Activated T-helper 1 cell treated with anti-CD3 and anti-CD28 coated beads, Interleukin-12 subunit alpha, Interleukin-12 subunit beta, Interleukin-2, Interleukin-4 antibody, amounts not matched to agents 30 ng/mL and 10 ng/mL and 1 ng/mL, durations not matched to agents 14 hours and 24 hours and 36 hours (primary cell): ENCODE results near the gene C16orf89. TPM values are rescaled to one million over a fixed set of nuclear protein-coding genes. Genes with fewer than 3 reads are reported as not detected.
"Not testable (repeated sequence)": the region's sequence is repeated elsewhere in the genome, so short reads cannot be mapped to it uniquely, and the experiment has no call there.

Source experiments
- DNase-seq: peaks from one replicate; pipeline ENCODE4 v3.0.0; 2021; ENCODE audit warnings: low spot score
- H3K27ac Mint-ChIP-seq: one replicate; pipeline ENCODE4 v1.8.0; 2021; ENCODE audit warnings: mild to moderate bottlenecking, mixed read lengths
- H3K27me3 Mint-ChIP-seq: one replicate; pipeline ENCODE4 v1.8.0; 2022; ENCODE audit warnings: mild to moderate bottlenecking, moderate library complexity, mixed read lengths; ENCODE audit not compliant: insufficient read depth
- H3K36me3 Mint-ChIP-seq: one replicate; pipeline ENCODE4 v1.8.0; 2021; ENCODE audit warnings: low read depth, mixed read lengths
- H3K4me1 Mint-ChIP-seq: one replicate; pipeline ENCODE4 v1.8.0; 2021; ENCODE audit warnings: low read depth, mixed read lengths
- H3K4me3 Mint-ChIP-seq: one replicate; pipeline ENCODE4 v1.8.0; 2021; ENCODE audit warnings: mild to moderate bottlenecking, moderate library complexity, mixed read lengths
- H3K9me3 Mint-ChIP-seq: one replicate; pipeline ENCODE4 v1.8.0; 2021; ENCODE audit warnings: mixed read lengths
- intact Hi-C: fragments of 100-400 bp; cut with micrococcal nuclease; formaldehyde crosslinking; loops from one replicate; pipeline ENCODE4 v1.15.1; 2024
- total RNA-seq: library from RNA; stranded (reverse); gene quantifications from 2 replicates; pipeline ENCODE4 v1.2.3, GENCODE V29; 2022

Gene C16orf89
- total RNA-seq, 1 donor from 2014 or later = not detected

GRCh38 chr16:5078626-5079025 lies 12.9 kb upstream of the C16orf89 start:
- Mint-ChIP-seq H3K36me3 (peaks cover 9% of the 10 kb centered on the region), H3K27me3 (no peaks in the 10 kb centered on the region), H3K4me1 (no peaks in the 10 kb centered on the region), H3K9me3 (no peaks in the 10 kb centered on the region), H3K27ac (no peak overlapping the region), H3K4me3 (no peak overlapping the region)
- DNase-seq = no peak
- intact Hi-C loops = no loop called here

- Mint-ChIP-seq H3K4me3 (no peak overlapping the region), H3K4me1 (peaks cover 12% of the 10 kb centered on the region), H3K27me3 (no peaks in the 10 kb centered on the region), H3K9me3 (no peaks in the 10 kb centered on the region), H3K36me3 (peaks cover 11% of the 10 kb centered on the region), H3K27ac (no peak overlapping the region)
- intact Hi-C loops = no loop called here
- no peak for DNase-seq
Observed at GRCh38 chr16:5077304-5077703, 11.5 kb upstream of the C16orf89 start.

- DNase-seq = no peak
- Mint-ChIP-seq H3K9me3 (no peaks in the 10 kb centered on the region), H3K27ac (no peak overlapping the region), H3K4me3 (no peak overlapping the region), H3K4me1 (peaks cover 24% of the 10 kb centered on the region), H3K36me3 (peaks cover 11% of the 10 kb centered on the region), H3K27me3 (peaks cover 2% of the 10 kb centered on the region)
- intact Hi-C loops = no loop called here
Observed at GRCh38 chr16:5075637-5076036, 9.9 kb upstream of the C16orf89 start.

- H3K27ac Mint-ChIP-seq, DNase-seq, H3K4me3 Mint-ChIP-seq, H3K27me3 Mint-ChIP-seq, H3K9me3 Mint-ChIP-seq, H3K36me3 Mint-ChIP-seq: not testable (repeated sequence)
- H3K4me1 Mint-ChIP-seq = peaks cover 24% of the 10 kb centered on the region
- intact Hi-C loops = loop anchor here (5.0 kb wide), 2 partner anchors 226 to 306 kb away; partner anchors contain the start of genes GLYR1, UBN1 and ZNF500
Observed at GRCh38 chr16:5073771-5074170, 8.0 kb upstream of the C16orf89 start.

GRCh38 chr16:5073279-5073629 lies 7.5 kb upstream of the C16orf89 start:
- Mint-ChIP-seq H3K4me3 (peak overlapping the region; percentile 93), H3K4me1 (peaks cover 24% of the 10 kb centered on the region), H3K27me3 (peaks cover 4% of the 10 kb centered on the region), H3K27ac (peak overlapping the region; percentile 4), H3K36me3 (peaks cover 7% of the 10 kb centered on the region), H3K9me3 (no peaks in the 10 kb centered on the region)
- intact Hi-C loops = loop anchor here (5.0 kb wide), 2 partner anchors 226 to 306 kb away; partner anchors contain the start of genes GLYR1, UBN1 and ZNF500
- DNase-seq = no peak

- peak overlapping the region; percentile 97 for H3K27ac Mint-ChIP-seq
- intact Hi-C loops = loop anchor here (5.0 kb wide), 2 partner anchors 225 to 305 kb away; partner anchors contain the start of genes GLYR1, UBN1 and ZNF500
- H3K36me3 Mint-ChIP-seq = peaks cover 7% of the 10 kb centered on the region
- DNase-seq = no peak
- H3K9me3 Mint-ChIP-seq = no peaks in the 10 kb centered on the region
- H3K4me1 Mint-ChIP-seq = peaks cover 24% of the 10 kb centered on the region
- peaks cover 4% of the 10 kb centered on the region for H3K27me3 Mint-ChIP-seq
- H3K4me3 Mint-ChIP-seq = peak overlapping the region; percentile 93
Observed at GRCh38 chr16:5072334-5073278, 6.8 kb upstream of the C16orf89 start.

GRCh38 chr16:5071681-5072333 lies 6.1 kb upstream of the C16orf89 start, which contains the start of gene ALG1:
Gene ALG1, plus strand, starts transcription at chr16:5071843. Its CDS starts 7 bp downstream, at chr16:5071850.
- H3K4me3 Mint-ChIP-seq = peak within 1 kb of the TSS; percentile 93
- H3K36me3 Mint-ChIP-seq = peaks cover 7% of the 10 kb centered on the region
- H3K4me1 Mint-ChIP-seq = peaks cover 24% of the 10 kb centered on the region
- H3K27ac Mint-ChIP-seq = peak within 1 kb of the TSS; percentile 97
- peak; percentile 88 for DNase-seq
- H3K9me3 Mint-ChIP-seq = no peaks in the 10 kb centered on the region
- H3K27me3 Mint-ChIP-seq = peaks cover 6% of the 10 kb centered on the region
- intact Hi-C loops = loop anchor here (1.0 to 5.0 kb wide), 6 partner anchors 20 to 305 kb away; partner anchors contain the start of genes EEF2KMT, GLYR1, ROGDI and UBN1

GRCh38 chr16:5071341-5071680 lies 5.6 kb upstream of the C16orf89 start:
- H3K4me1 Mint-ChIP-seq = peaks cover 24% of the 10 kb centered on the region
- no peak for DNase-seq
- no peaks in the 10 kb centered on the region for H3K9me3 Mint-ChIP-seq
- H3K27ac Mint-ChIP-seq = peak overlapping the region; percentile 97
- H3K4me3 Mint-ChIP-seq = peak overlapping the region; percentile 93
- intact Hi-C loops = loop anchor here (1.0 to 5.0 kb wide), 6 partner anchors 21 to 304 kb away; partner anchors contain the start of genes EEF2KMT, GLYR1, ROGDI and UBN1
- peaks cover 6% of the 10 kb centered on the region for H3K27me3 Mint-ChIP-seq
- peaks cover 7% of the 10 kb centered on the region for H3K36me3 Mint-ChIP-seq

- Mint-ChIP-seq H3K36me3 (peaks cover 4% of the 10 kb centered on the region), H3K27ac (peak overlapping the region; percentile 97), H3K4me3 (peak overlapping the region; percentile 93), H3K9me3 (no peaks in the 10 kb centered on the region), H3K27me3 (peaks cover 6% of the 10 kb centered on the region), H3K4me1 (peaks cover 24% of the 10 kb centered on the region)
- intact Hi-C loops = loop anchor here (1.0 to 5.0 kb wide), 6 partner anchors 22 to 303 kb away; partner anchors contain the start of genes EEF2KMT, GLYR1, ROGDI and UBN1
- no peak for DNase-seq
Observed at GRCh38 chr16:5070431-5071186, 4.9 kb upstream of the C16orf89 start.

GRCh38 chr16:5069854-5070253 lies 4.1 kb upstream of the C16orf89 start:
- no peak for DNase-seq
- Mint-ChIP-seq H3K27ac (no peak overlapping the region), H3K36me3 (peaks cover 4% of the 10 kb centered on the region), H3K4me3 (peak overlapping the region; percentile 22), H3K27me3 (peaks cover 6% of the 10 kb centered on the region), H3K4me1 (peaks cover 24% of the 10 kb centered on the region), H3K9me3 (no peaks in the 10 kb centered on the region)
- intact Hi-C loops = loop anchor here (2.0 to 5.0 kb wide), 3 partner anchors 223 to 303 kb away; partner anchors contain the start of genes GLYR1, ROGDI, UBN1 and ZNF500

- no peak overlapping the region for H3K27ac Mint-ChIP-seq
- no peaks in the 10 kb centered on the region for H3K9me3 Mint-ChIP-seq
- no peak for DNase-seq
- H3K36me3 Mint-ChIP-seq = peaks cover 2% of the 10 kb centered on the region
- no peak overlapping the region for H3K4me3 Mint-ChIP-seq
- peaks cover 24% of the 10 kb centered on the region for H3K4me1 Mint-ChIP-seq
- intact Hi-C loops = no loop called here
- peaks cover 6% of the 10 kb centered on the region for H3K27me3 Mint-ChIP-seq
Observed at GRCh38 chr16:5069048-5069447, 3.3 kb upstream of the C16orf89 start.

- H3K9me3 Mint-ChIP-seq = no peaks in the 10 kb centered on the region
- H3K27ac Mint-ChIP-seq = no peak overlapping the region
- no peak for DNase-seq
- no peak overlapping the region for H3K4me3 Mint-ChIP-seq
- H3K27me3 Mint-ChIP-seq = peaks cover 6% of the 10 kb centered on the region
- intact Hi-C loops = no loop called here
- H3K4me1 Mint-ChIP-seq = peaks cover 8% of the 10 kb centered on the region
- no peaks in the 10 kb centered on the region for H3K36me3 Mint-ChIP-seq
Observed at GRCh38 chr16:5066511-5066910, 755 bp upstream of the C16orf89 start.
